Gastroesophageal sphincter (tissue), 4 donors: ENCODE measurements around the gene SEZ6L. TPM values are rescaled to one million over a fixed set of nuclear protein-coding genes. Genes with fewer than 3 reads are reported as not detected.

Experiments used
- ATAC-seq: fragments of 150-250 bp; one replicate; pipeline ENCODE4 v1.9.1; 2016; ENCODE audit warnings: mild to moderate bottlenecking, moderate library complexity
- H3K27ac ChIP-seq, 4 donors: fragments of 200-600 bp; sonication (generic) in 3 of 4; 1 replicate in 3 of 4; 2 replicates in 1 of 4; pipeline ENCODE4 v1.5.1; 2016 to 2019
- H3K27me3 ChIP-seq: fragments of 200-600 bp; sonication (generic); one replicate; pipeline ENCODE4 v1.5.1; 2019
- H3K36me3 ChIP-seq, 2 donors: fragments of 200-600 bp; sonication (generic); one replicate each; pipeline ENCODE4 v1.5.1; 2019; ENCODE audit warnings: control low read depth in 1 of 2
- H3K4me1 ChIP-seq, 3 donors: fragments of 200-600 bp; sonication (generic); 1 replicate in 2 of 3; 2 replicates in 1 of 3; pipeline ENCODE4 v1.5.1; 2016 to 2019; ENCODE audit warnings: control low read depth in 2 of 3
- H3K4me3 ChIP-seq, 2 donors: fragments of 200-600 bp; sonication (generic); one replicate each; pipeline ENCODE4 v1.5.1; 2019; ENCODE audit warnings: mild to moderate bottlenecking in 1 of 2, moderate library complexity in 1 of 2
- H3K9me3 ChIP-seq, 3 donors: fragments of 200-600 bp; sonication (generic); one replicate each; pipeline ENCODE4 v1.5.1; 2017 to 2019; ENCODE audit warnings: control low read depth in 2 of 3
- CTCF ChIP-seq, 4 experiments: fragments of 200-600 bp in 2 of 4; fragments of 450-650 bp in 2 of 4; sonication (generic) in 1 of 4; IDR thresholded peaks; one replicate each; pipeline ENCODE4 v1.5.1; 2017 to 2019; ENCODE audit warnings: antibody characterized with exemption in 4 of 4, mild to moderate bottlenecking in 2 of 4, moderate library complexity in 2 of 4
- EP300 ChIP-seq: sonication (generic); formaldehyde crosslinking; IDR thresholded peaks from one replicate; pipeline ENCODE4 v1.6.1; 2017; ENCODE audit warnings: antibody characterized with exemption, mild to moderate bottlenecking
- POLR2A ChIP-seq, 2 donors: fragments of 450-650 bp; IDR thresholded peaks; one replicate each; pipeline ENCODE4 v1.6.1; 2017; ENCODE audit warnings: antibody characterized with exemption in 2 of 2, mild to moderate bottlenecking in 2 of 2, moderate library complexity in 1 of 2
- POLR2AphosphoS5 ChIP-seq: sonication (generic); formaldehyde crosslinking; IDR thresholded peaks from one replicate; pipeline ENCODE4 v1.6.1; 2017; ENCODE audit warnings: antibody characterized with exemption
- WGBS, 2 donors: methylation state at CpG; one replicate each; pipeline ENCODE4 v1.1.5; 2018; ENCODE audit warnings: low coverage in 1 of 2; 5-methylcytosine and 5-hydroxymethylcytosine counted together
- total RNA-seq, 4 donors: library from RNA; depleted of rRNA; stranded (reverse); fragments of >200 nt; gene quantifications; one replicate each; pipeline ENCODE4 v1.1.0, GENCODE V29; 2016

SEZ6L gene
- total RNA-seq, 4 donors from 2014 or later, result 0.12 to 0.47 (median 0.28) TPM

- TF ChIP-seq POLR2AphosphoS5, result no peak
- no peak for TF ChIP-seq EP300
- no peak for TF ChIP-seq POLR2A (IDR thresholded peaks at IDR 0.05)
- TF ChIP-seq CTCF (IDR thresholded peaks at IDR 0.05), result no peak
- H3K27me3 ChIP-seq, result peaks cover 60% of the 10 kb centered on the region
- H3K9me3 ChIP-seq, result peaks cover 0 to 6% (median 0%) of the 10 kb centered on the region in 3 donors
- H3K36me3 ChIP-seq, result no peaks in the 10 kb centered on the region
- no peak overlapping the region for H3K4me3 ChIP-seq
- ATAC-seq, result no peak
- WGBS, 2 donors, result 64 to 66% methylated on average over 6 to 7 of the region's 7 CpGs
- no peaks in the 10 kb centered on the region for H3K4me1 ChIP-seq
- no peak overlapping the region for H3K27ac ChIP-seq
These were observed 118.3 kb downstream of the SEZ6L start for GRCh38 chr22:26287382-26288225.

- no peak for ATAC-seq
- WGBS, 2 donors, result 73 to 80% methylated on average over 13 of the region's 13 CpGs
These were observed 120.4 kb downstream of the SEZ6L start for GRCh38 chr22:26289611-26290101.

GRCh38 chr22:26291940-26292666, 122.8 kb downstream of the SEZ6L start:
- Histone ChIP-seq H3K27me3 (peaks cover 54% of the 10 kb centered on the region), H3K4me1 (no peaks in the 10 kb centered on the region), H3K36me3 (no peaks in the 10 kb centered on the region), H3K4me3 (no peak overlapping the region), H3K9me3 (no peaks in the 10 kb centered on the region), H3K27ac (no peak overlapping the region)
- ATAC-seq, result no peak
- no peak for TF ChIP-seq EP300
- TF ChIP-seq POLR2A (IDR thresholded peaks at IDR 0.05), result no peak
- WGBS, 2 donors, result 58% methylated on average over 4 to 8 of the region's 14 CpGs

More at GRCh38 chr22:26289611-26290101, 120.4 kb downstream of the SEZ6L start:
- Histone ChIP-seq H3K4me1 (no peaks in the 10 kb centered on the region), H3K9me3 (no peaks in the 10 kb centered on the region), H3K4me3 (no peak overlapping the region), H3K27ac (no peak overlapping the region), H3K36me3 (no peaks in the 10 kb centered on the region), H3K27me3 (peaks cover 64% of the 10 kb centered on the region)
- no peak for TF ChIP-seq POLR2AphosphoS5
- TF ChIP-seq EP300, result no peak
- no peak for TF ChIP-seq CTCF (IDR thresholded peaks at IDR 0.05)
- no peak for TF ChIP-seq POLR2A (IDR thresholded peaks at IDR 0.05)

- H3K4me1 ChIP-seq, result no peaks in the 10 kb centered on the region
- no peak overlapping the region for H3K27ac ChIP-seq
- TF ChIP-seq CTCF (IDR thresholded peaks at IDR 0.05), result no peak
- TF ChIP-seq POLR2A (IDR thresholded peaks at IDR 0.05), result no peak
- no peak for TF ChIP-seq EP300
- no peak for TF ChIP-seq POLR2AphosphoS5
- WGBS, 2 donors, result no CpG with 5 or more reads among the region's 13 CpGs
- no peak overlapping the region for H3K4me3 ChIP-seq
- no peaks in the 10 kb centered on the region for H3K36me3 ChIP-seq
- no peak for ATAC-seq
- H3K9me3 ChIP-seq, result no peaks in the 10 kb centered on the region
- H3K27me3 ChIP-seq, result peaks cover 49% of the 10 kb centered on the region
These were observed 123.4 kb downstream of the SEZ6L start for GRCh38 chr22:26292667-26292995.

GRCh38 chr22:26295563-26296126, 126.4 kb downstream of the SEZ6L start:
- peaks cover 43% of the 10 kb centered on the region for H3K27me3 ChIP-seq
- H3K9me3 ChIP-seq, result no peaks in the 10 kb centered on the region
- no peak for TF ChIP-seq CTCF (IDR thresholded peaks at IDR 0.05)
- no peak for TF ChIP-seq POLR2AphosphoS5
- 93 to 97% methylated on average over 3 of the region's 3 CpGs for WGBS, 2 donors
- ATAC-seq, result no peak
- H3K4me3 ChIP-seq, result no peak overlapping the region
- no peaks in the 10 kb centered on the region for H3K36me3 ChIP-seq
- H3K27ac ChIP-seq, result no peak overlapping the region
- H3K4me1 ChIP-seq, result no peaks in the 10 kb centered on the region
